ENCODE measurements around the gene CYB561A3.

CYB561A3 gene

GRCh38 chr11:61347916-61348461 lies 13.7 kb downstream of the CYB561A3 start:
- in situ Hi-C loops (cut with HindIII; ENCODE audit: low sequenced_read_pairs): no loop called here

- in situ Hi-C loops (cut with HindIII; ENCODE audit: low sequenced_read_pairs): no loop called here
These were observed 15.5 kb downstream of the CYB561A3 start for GRCh38 chr11:61345954-61346843.

- in situ Hi-C loops (cut with HindIII; ENCODE audit: low sequenced_read_pairs): no loop called here
These were observed 16.5 kb downstream of the CYB561A3 start for GRCh38 chr11:61345170-61345610.

GRCh38 chr11:61343792-61344745 lies 17.6 kb downstream of the CYB561A3 start:
- in situ Hi-C loops (cut with HindIII; ENCODE audit: low sequenced_read_pairs): no loop called here

GRCh38 chr11:61342207-61342803 lies 19.4 kb downstream of the CYB561A3 start:
- in situ Hi-C loops (cut with HindIII; ENCODE audit: low sequenced_read_pairs): no loop called here

GRCh38 chr11:61341706-61342105 lies 20.0 kb downstream of the CYB561A3 start:
- in situ Hi-C loops (cut with HindIII; ENCODE audit: low sequenced_read_pairs): no loop called here

- in situ Hi-C loops (cut with HindIII; ENCODE audit: low sequenced_read_pairs): no loop called here
These were observed 20.7 kb downstream of the CYB561A3 start for GRCh38 chr11:61340979-61341378.

- in situ Hi-C loops (cut with HindIII; ENCODE audit: low sequenced_read_pairs): no loop called here
These were observed 22.2 kb downstream of the CYB561A3 start for GRCh38 chr11:61339490-61339878.

GRCh38 chr11:61338783-61339489 lies 22.7 kb downstream of the CYB561A3 start:
- in situ Hi-C loops (cut with HindIII; ENCODE audit: low sequenced_read_pairs): no loop called here

GRCh38 chr11:61337706-61338470 lies 23.8 kb downstream of the CYB561A3 start:
- in situ Hi-C loops (cut with HindIII; ENCODE audit: low sequenced_read_pairs): no loop called here

- in situ Hi-C loops (cut with HindIII; ENCODE audit: low sequenced_read_pairs): no loop called here
These were observed 25.3 kb downstream of the CYB561A3 start for GRCh38 chr11:61336171-61336935.

- in situ Hi-C loops (cut with HindIII; ENCODE audit: low sequenced_read_pairs): no loop called here
These were observed 26.3 kb downstream of the CYB561A3 start for GRCh38 chr11:61335355-61335710.

GRCh38 chr11:61334434-61335354 lies 27.0 kb downstream of the CYB561A3 start:
- in situ Hi-C loops (cut with HindIII; ENCODE audit: low sequenced_read_pairs): no loop called here

GRCh38 chr11:61333550-61334433 lies 27.9 kb downstream of the CYB561A3 start:
- in situ Hi-C loops (cut with HindIII; ENCODE audit: low sequenced_read_pairs): no loop called here

- in situ Hi-C loops (cut with HindIII; ENCODE audit: low sequenced_read_pairs): no loop called here
These were observed 28.7 kb downstream of the CYB561A3 start, which contains the start of the genes DDB1 and TKFC for GRCh38 chr11:61332797-61333549. Gene DDB1 (minus strand): TSS chr11:61333105. CDS start chr11:61332968, 137 bp downstream. Gene TKFC (plus strand): TSS chr11:61333228. CDS start chr11:61334729, 1,501 bp downstream.

GRCh38 chr11:61332281-61332796 lies 29.3 kb downstream of the CYB561A3 start:
- in situ Hi-C loops (cut with HindIII; ENCODE audit: low sequenced_read_pairs): no loop called here
